Activated CD8-positive, alpha-beta T cell treated with anti-CD3 and anti-CD28 coated beads, Interleukin-2, amount 10 ng/mL, durations not matched to agents 7 days and 5 days (primary cell): ENCODE data around the gene SLIT3. TPM values are rescaled to one million over a fixed set of nuclear protein-coding genes. Genes with fewer than 3 reads are reported as not detected.

ENCODE experiments used
- ATAC-seq: fragments of 150-1000 bp; cut with Tn5 transposase; one replicate; pipeline ENCODE4 v1.10.0; 2021; ENCODE audit warnings: moderate library complexity
- CTCF ChIA-PET: fragments of 350-600 bp; sonication (Branson Sonifier 250); formaldehyde crosslinking; loops from one replicate; lab custom pipeline; 2021; ENCODE audit warnings: antibody characterized with exemption; lab: Charles Lee
- POLR2A ChIA-PET: fragments of 350-600 bp; sonication (Branson Sonifier 250); formaldehyde crosslinking; loops from one replicate; lab custom pipeline; 2021; ENCODE audit warnings: antibody characterized with exemption; lab: Charles Lee
- DNase-seq: peaks from one replicate; pipeline ENCODE4 v3.0.0-alpha.2; 2020
- H3K27ac Mint-ChIP-seq: one replicate; pipeline ENCODE4 v1.8.0; 2021; ENCODE audit warnings: mild to moderate bottlenecking, mixed read lengths
- H3K27me3 Mint-ChIP-seq: one replicate; pipeline ENCODE4 v1.8.0; 2021; ENCODE audit warnings: low read depth, mixed read lengths
- H3K36me3 Mint-ChIP-seq: one replicate; pipeline ENCODE4 v1.8.0; 2021; ENCODE audit warnings: low read depth, mixed read lengths
- H3K4me1 Mint-ChIP-seq: one replicate; pipeline ENCODE4 v1.8.0; 2021; ENCODE audit warnings: low read depth, mixed read lengths
- H3K4me3 Mint-ChIP-seq: one replicate; pipeline ENCODE4 v1.8.0; 2021; ENCODE audit warnings: mild to moderate bottlenecking, mixed read lengths
- H3K9me3 Mint-ChIP-seq: one replicate; pipeline ENCODE4 v1.8.0; 2022; ENCODE audit warnings: mixed read lengths; ENCODE audit not compliant: insufficient read depth
- total RNA-seq, 2 experiments: library from RNA; stranded (reverse); gene quantifications; one replicate each; pipeline ENCODE4 v1.2.3, GENCODE V29; 2021

Gene SLIT3
- total RNA-seq, 2 experiments from 2014 or later: not detected

- DNase-seq: no peak
- ChIA-PET POLR2A (no interaction called here), CTCF (no interaction called here)
- Mint-ChIP-seq H3K27me3 (no peaks in the 10 kb centered on the region), H3K36me3 (no peaks in the 10 kb centered on the region), H3K4me3 (no peak overlapping the region), H3K27ac (no peak overlapping the region), H3K9me3 (peaks cover 14% of the 10 kb centered on the region), H3K4me1 (no peaks in the 10 kb centered on the region)
- no peak for ATAC-seq
Measured at GRCh38 chr5:169160405-169160901, 140.5 kb downstream of the SLIT3 start.

- no peak for DNase-seq
- CTCF ChIA-PET: no interaction called here
- no peaks in the 10 kb centered on the region for H3K36me3 Mint-ChIP-seq
- POLR2A ChIA-PET: no interaction called here
- H3K4me3 Mint-ChIP-seq: no peak overlapping the region
- H3K27me3 Mint-ChIP-seq: no peaks in the 10 kb centered on the region
- no peaks in the 10 kb centered on the region for H3K4me1 Mint-ChIP-seq
- peaks cover 14% of the 10 kb centered on the region for H3K9me3 Mint-ChIP-seq
- H3K27ac Mint-ChIP-seq: no peak overlapping the region
- no peak for ATAC-seq
Measured at GRCh38 chr5:169158764-169159163, 142.2 kb downstream of the SLIT3 start.

- no peak for ATAC-seq
- Mint-ChIP-seq H3K27ac (no peak overlapping the region), H3K4me3 (no peak overlapping the region), H3K36me3 (no peaks in the 10 kb centered on the region), H3K27me3 (no peaks in the 10 kb centered on the region), H3K9me3 (peaks cover 14% of the 10 kb centered on the region), H3K4me1 (no peaks in the 10 kb centered on the region)
- POLR2A ChIA-PET: no interaction called here
- no peak for DNase-seq
- CTCF ChIA-PET: no interaction called here
Measured at GRCh38 chr5:169157064-169157463, 143.9 kb downstream of the SLIT3 start.

- Mint-ChIP-seq H3K4me1 (no peaks in the 10 kb centered on the region), H3K36me3 (no peaks in the 10 kb centered on the region), H3K27me3 (no peaks in the 10 kb centered on the region), H3K27ac (no peak overlapping the region), H3K4me3 (no peak overlapping the region), H3K9me3 (peaks cover 5% of the 10 kb centered on the region)
- ATAC-seq: no peak
- ChIA-PET POLR2A (no interaction called here), CTCF (interaction anchor here (0.8 kb wide), 1 partner anchor 8 kb away, joined by 3 read pairs; no protein-coding TSS in a partner anchor)
- no peak for DNase-seq
Measured at GRCh38 chr5:169154679-169155078, 146.3 kb downstream of the SLIT3 start.

GRCh38 chr5:169153405-169153804 is 147.5 kb downstream of the SLIT3 start:
- Mint-ChIP-seq H3K9me3 (peaks cover 4% of the 10 kb centered on the region), H3K4me1 (no peaks in the 10 kb centered on the region), H3K4me3 (no peak overlapping the region), H3K27me3 (no peaks in the 10 kb centered on the region), H3K27ac (no peak overlapping the region), H3K36me3 (no peaks in the 10 kb centered on the region)
- no peak for DNase-seq
- no peak for ATAC-seq
- ChIA-PET POLR2A (no interaction called here), CTCF (no interaction called here)

GRCh38 chr5:169152946-169153345 is 148.0 kb downstream of the SLIT3 start:
- ATAC-seq (no peak), DNase-seq (no peak)
- ChIA-PET CTCF (no interaction called here), POLR2A (no interaction called here)
- Mint-ChIP-seq H3K27ac (no peak overlapping the region), H3K4me3 (no peak overlapping the region), H3K9me3 (peaks cover 4% of the 10 kb centered on the region), H3K4me1 (no peaks in the 10 kb centered on the region), H3K36me3 (no peaks in the 10 kb centered on the region), H3K27me3 (no peaks in the 10 kb centered on the region)

GRCh38 chr5:169152453-169152852 is 148.5 kb downstream of the SLIT3 start:
- POLR2A ChIA-PET: no interaction called here
- Mint-ChIP-seq H3K27ac (no peak overlapping the region), H3K4me3 (no peak overlapping the region), H3K36me3 (no peaks in the 10 kb centered on the region), H3K27me3 (no peaks in the 10 kb centered on the region), H3K9me3 (peaks cover under 1% of the 10 kb centered on the region), H3K4me1 (no peaks in the 10 kb centered on the region)
- ATAC-seq: no peak
- CTCF ChIA-PET: interaction anchor here (0.6 kb wide), 1 partner anchor 747 kb away, joined by 3 read pairs; no protein-coding TSS in a partner anchor
- no peak for DNase-seq

- H3K9me3 Mint-ChIP-seq: no peaks in the 10 kb centered on the region
- no peaks in the 10 kb centered on the region for H3K27me3 Mint-ChIP-seq
- H3K4me3 Mint-ChIP-seq: no peak overlapping the region
- H3K27ac Mint-ChIP-seq: no peak overlapping the region
- CTCF ChIA-PET: no interaction called here
- H3K4me1 Mint-ChIP-seq: no peaks in the 10 kb centered on the region
- no peak for ATAC-seq
- DNase-seq: no peak
- no peaks in the 10 kb centered on the region for H3K36me3 Mint-ChIP-seq
- POLR2A ChIA-PET: no interaction called here
Measured at GRCh38 chr5:169151051-169151805, 149.7 kb downstream of the SLIT3 start.

- DNase-seq (no peak), ATAC-seq (no peak)
- H3K36me3 Mint-ChIP-seq: no peaks in the 10 kb centered on the region
- ChIA-PET POLR2A (no interaction called here), CTCF (no interaction called here)
- no peaks in the 10 kb centered on the region for H3K9me3 Mint-ChIP-seq
- H3K4me1 Mint-ChIP-seq: no peaks in the 10 kb centered on the region
- H3K27me3 Mint-ChIP-seq: no peaks in the 10 kb centered on the region
- no peak overlapping the region for H3K27ac Mint-ChIP-seq
- H3K4me3 Mint-ChIP-seq: no peak overlapping the region
Measured at GRCh38 chr5:169150108-169150507, 150.8 kb downstream of the SLIT3 start.

- Mint-ChIP-seq H3K27ac (no peak overlapping the region), H3K4me3 (no peak overlapping the region), H3K27me3 (no peaks in the 10 kb centered on the region), H3K4me1 (no peaks in the 10 kb centered on the region), H3K36me3 (no peaks in the 10 kb centered on the region), H3K9me3 (no peaks in the 10 kb centered on the region)
- DNase-seq (no peak), ATAC-seq (no peak)
- POLR2A ChIA-PET: no interaction called here
- CTCF ChIA-PET: no interaction called here
Measured at GRCh38 chr5:169149317-169149716, 151.6 kb downstream of the SLIT3 start.

- POLR2A ChIA-PET: no interaction called here
Measured at GRCh38 chr5:169148138-169148740, 152.7 kb downstream of the SLIT3 start.

GRCh38 chr5:169147534-169147933 is 153.4 kb downstream of the SLIT3 start:
- no peak for ATAC-seq
- Mint-ChIP-seq H3K4me1 (no peaks in the 10 kb centered on the region), H3K27me3 (no peaks in the 10 kb centered on the region), H3K9me3 (no peaks in the 10 kb centered on the region), H3K27ac (no peak overlapping the region), H3K36me3 (no peaks in the 10 kb centered on the region), H3K4me3 (no peak overlapping the region)
- ChIA-PET CTCF (interaction anchor here (0.9 to 1.2 kb wide), 2 partner anchors 8 to 160 kb away, joined by 3 read pairs; no protein-coding TSS in a partner anchor), POLR2A (no interaction called here)
- DNase-seq: no peak

More at GRCh38 chr5:169148138-169148740, 152.7 kb downstream of the SLIT3 start:
- no peaks in the 10 kb centered on the region for H3K4me1 Mint-ChIP-seq
- CTCF ChIA-PET: interaction anchor here (0.9 kb wide), 1 partner anchor 161 kb away, joined by 3 read pairs; no protein-coding TSS in a partner anchor
- H3K27me3 Mint-ChIP-seq: no peaks in the 10 kb centered on the region
- no peaks in the 10 kb centered on the region for H3K36me3 Mint-ChIP-seq
- ATAC-seq (no peak), DNase-seq (no peak)
- no peak overlapping the region for H3K27ac Mint-ChIP-seq
- no peaks in the 10 kb centered on the region for H3K9me3 Mint-ChIP-seq
- no peak overlapping the region for H3K4me3 Mint-ChIP-seq
